ENCODE measurements around the gene METTL14. TPM values are rescaled to one million over a fixed set of nuclear protein-coding genes. Genes with fewer than 3 reads are reported as not detected.

The METTL14 gene
- total and polyA plus RNA-seq, 8 donors = 3.5 to 28.0 (median 16.5) TPM

DNA sequence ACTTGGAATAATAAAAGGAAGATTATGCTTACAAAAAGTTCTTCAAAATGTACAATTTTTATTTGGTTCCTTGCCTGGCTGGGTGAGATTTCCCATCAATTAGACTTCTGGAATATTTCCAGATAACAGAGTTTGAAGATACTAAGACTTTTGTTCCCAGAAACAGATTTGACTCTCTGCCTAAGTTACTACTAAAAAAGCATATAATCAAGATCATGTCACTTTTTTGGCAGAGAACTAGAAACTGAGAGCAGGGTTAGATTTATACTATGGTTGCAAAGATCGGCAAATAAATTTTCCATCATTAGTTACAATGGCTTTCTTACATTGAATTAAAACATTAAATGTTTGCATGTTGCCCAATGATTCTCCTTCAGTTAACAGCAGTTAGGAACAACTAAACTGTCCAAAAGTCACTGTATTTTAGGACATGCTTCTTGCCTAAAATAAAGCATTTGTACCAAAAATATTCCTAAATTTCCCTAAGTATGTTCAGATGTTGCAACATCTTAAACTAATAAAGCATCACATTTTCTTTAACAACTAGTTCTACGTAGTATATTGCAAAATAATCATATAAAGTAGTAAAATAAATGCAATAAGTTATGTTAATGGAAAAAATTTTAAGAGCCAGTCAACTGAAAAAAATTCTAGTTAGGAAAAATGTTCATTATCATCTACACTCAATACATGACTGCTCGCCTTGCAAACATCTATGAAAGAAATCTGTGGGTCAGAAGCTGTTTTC is 77.7 kb downstream of the METTL14 start:
- no peaks in the 10 kb centered on the region for H3K9me3 ChIP-seq
- H3K4me3 ChIP-seq = no peak overlapping the region
- intact Hi-C loops (cut with DNase I) = loop anchor here in 2 of 3 donors (10.0 kb wide), 2 partner anchors 102 to 112 kb away; no protein-coding TSS in a partner anchor
- TF ChIP-seq, protein P1, sequence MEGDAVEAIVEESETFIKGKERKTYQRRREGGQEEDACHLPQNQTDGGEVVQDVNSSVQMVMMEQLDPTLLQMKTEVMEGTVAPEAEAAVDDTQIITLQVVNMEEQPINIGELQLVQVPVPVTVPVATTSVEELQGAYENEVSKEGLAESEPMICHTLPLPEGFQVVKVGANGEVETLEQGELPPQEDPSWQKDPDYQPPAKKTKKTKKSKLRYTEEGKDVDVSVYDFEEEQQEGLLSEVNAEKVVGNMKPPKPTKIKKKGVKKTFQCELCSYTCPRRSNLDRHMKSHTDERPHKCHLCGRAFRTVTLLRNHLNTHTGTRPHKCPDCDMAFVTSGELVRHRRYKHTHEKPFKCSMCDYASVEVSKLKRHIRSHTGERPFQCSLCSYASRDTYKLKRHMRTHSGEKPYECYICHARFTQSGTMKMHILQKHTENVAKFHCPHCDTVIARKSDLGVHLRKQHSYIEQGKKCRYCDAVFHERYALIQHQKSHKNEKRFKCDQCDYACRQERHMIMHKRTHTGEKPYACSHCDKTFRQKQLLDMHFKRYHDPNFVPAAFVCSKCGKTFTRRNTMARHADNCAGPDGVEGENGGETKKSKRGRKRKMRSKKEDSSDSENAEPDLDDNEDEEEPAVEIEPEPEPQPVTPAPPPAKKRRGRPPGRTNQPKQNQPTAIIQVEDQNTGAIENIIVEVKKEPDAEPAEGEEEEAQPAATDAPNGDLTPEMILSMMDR (IDR thresholded peaks at IDR 0.05) = no peak
- no peak for DNase-seq
- no peak for FAIRE-seq
- ATAC-seq = no peak
- WGBS, 2 donors = 54% methylated on average over 3 of the region's 3 CpGs
- H3K4me1 ChIP-seq = peaks cover 5 to 30% (median 24%) of the 10 kb centered on the region in 3 donors
- H3K27me3 ChIP-seq = no peaks in the 10 kb centered on the region
- H3K27ac ChIP-seq = no peak overlapping the region
- peaks cover 0 to 16% (median 12%) of the 10 kb centered on the region in 3 donors for H3K36me3 ChIP-seq

Other genes with a start within 250 kb of the METTL14 start
- 10 to 100 TPM; 31.0 to 49.6 (median 41.0) TPM for gene SEC24D, start 150.7 kb downstream of the METTL14 start, total RNA-seq
- gene SEC24D, start 150.7 kb downstream of the METTL14 start, polyA plus RNA-seq = 10 to 100 TPM; 10.9 to 20.1 TPM
- gene SYNPO2, start 203.5 kb downstream of the METTL14 start, total RNA-seq = 10 to 100 TPM in 1 of 6 donors, 1 to 10 TPM in 5; 2.1 to 10.9 (median 3.9) TPM
- gene SYNPO2, start 203.5 kb downstream of the METTL14 start, polyA plus RNA-seq = 1 to 10 TPM; 2.9 to 5.3 TPM